IMR-90 (cell line): ENCODE measurements around the gene PODXL. TPM values are rescaled to one million over a fixed set of nuclear protein-coding genes. Genes with fewer than 3 reads are reported as not detected.

Source experiments
- ATAC-seq: fragments of 200-7000 bp; cut with Tn5 transposase; 2 replicates; pipeline ENCODE4 v1.9.1; 2020; ENCODE audit warnings: low read depth, mild to moderate bottlenecking, moderate library complexity
- BruUV-seq: library from RNA; stranded (reverse); fragments of 400-500 nt; replicated peaks from 2 replicates; lab custom pipeline; 2021; lab: Mats Ljungman, UMichigan
- CTCF ChIA-PET: fragments of 300-600 bp; formaldehyde crosslinking; extraction: SDS; loops from one replicate; lab custom pipeline; 2021; ENCODE audit warnings: antibody characterized with exemption; lab: Yijun Ruan, JAX
- POLR2A ChIA-PET: fragments of 300-600 bp; sonication (Branson Sonifier 250); formaldehyde crosslinking; loops from one replicate; lab custom pipeline; 2022; ENCODE audit warnings: antibody characterized with exemption; ENCODE audit not compliant: unreplicated experiment; lab: Charles Lee
- DNase-seq: peaks from one replicate; pipeline ENCODE4 v3.0.0; 2013
- H2AFZ ChIP-seq: replicated peaks from 2 replicates; pipeline ENCODE3; 2013; ENCODE audit warnings: low read length, mild to moderate bottlenecking; ENCODE audit not compliant: poor library complexity
- H2AK5ac ChIP-seq: 2 replicates; pipeline ENCODE4 v1.6.1; 2013; ENCODE audit warnings: low read depth, low read length, inconsistent platforms
- H2AK9ac ChIP-seq: replicated peaks from 2 replicates; pipeline ENCODE3; 2013; ENCODE audit warnings: mild to moderate bottlenecking, low read depth, low read length, moderate library complexity; ENCODE audit not compliant: poor library complexity
- H2BK120ac ChIP-seq: 2 replicates; pipeline ENCODE4 v1.6.1; 2013; ENCODE audit warnings: low read depth, low read length, inconsistent platforms
- H2BK15ac ChIP-seq: 3 replicates; pipeline ENCODE4 v1.6.1; 2013; ENCODE audit warnings: low read depth, low read length, inconsistent platforms
- H2BK20ac ChIP-seq: 2 replicates; pipeline ENCODE4 v1.6.1; 2013; ENCODE audit warnings: low read depth, mild to moderate bottlenecking, inconsistent platforms, low read length, moderate library complexity
- H2BK5ac ChIP-seq: 2 replicates; pipeline ENCODE4 v1.6.1; 2013; ENCODE audit warnings: mild to moderate bottlenecking, low read depth, low read length, inconsistent platforms; ENCODE audit not compliant: poor library complexity, severe bottlenecking
- H3K14ac ChIP-seq: replicated peaks from 2 replicates; pipeline ENCODE4 v1.6.1; 2013; ENCODE audit warnings: low read depth, low read length, inconsistent platforms
- H3K18ac ChIP-seq: 2 replicates; pipeline ENCODE4 v1.6.1; 2013; ENCODE audit warnings: low read depth, low read length, control low read depth
- H3K23ac ChIP-seq: 2 replicates; pipeline ENCODE4 v1.6.1; 2013; ENCODE audit warnings: low read depth, low read length, inconsistent platforms
- H3K27ac ChIP-seq: 2 replicates; pipeline ENCODE4 v1.5.1; 2013; ENCODE audit warnings: mild to moderate bottlenecking, control low read depth, low read length; ENCODE audit not compliant: insufficient read depth
- H3K27me3 ChIP-seq: 2 replicates; pipeline ENCODE4 v1.6.1; 2013; ENCODE audit warnings: low read length; ENCODE audit not compliant: control insufficient read depth, insufficient read depth
- H3K36me3 ChIP-seq: 2 replicates; pipeline ENCODE4 v1.6.1; 2013; ENCODE audit warnings: low read length, mixed read lengths; ENCODE audit not compliant: control insufficient read depth, insufficient read depth
- H3K4ac ChIP-seq: 2 replicates; pipeline ENCODE4 v1.6.1; 2013; ENCODE audit warnings: low read depth, low read length, inconsistent platforms
- H3K4me1 ChIP-seq: 2 replicates; pipeline ENCODE4 v1.6.1; 2013; ENCODE audit warnings: low read length, mixed read lengths; ENCODE audit not compliant: control insufficient read depth, insufficient read depth
- H3K4me2 ChIP-seq: 2 replicates; pipeline ENCODE4 v1.6.1; 2013; ENCODE audit warnings: low read depth, mild to moderate bottlenecking, control low read depth, low read length, moderate library complexity
- H3K4me3 ChIP-seq: 2 replicates; pipeline ENCODE4 v1.5.1; 2013; ENCODE audit warnings: low read depth, mild to moderate bottlenecking, control low read depth, low read length, moderate library complexity; ENCODE audit not compliant: insufficient read depth
- H3K56ac ChIP-seq: 2 replicates; pipeline ENCODE4 v1.6.1; 2013; ENCODE audit warnings: low read length, inconsistent platforms; ENCODE audit not compliant: insufficient read depth; ENCODE audit errors: extremely low read depth
- H3K79me1 ChIP-seq, 2 experiments: 2 replicates each; pipeline ENCODE4 v1.6.1; 2013; ENCODE audit warnings: low read length in 2 of 2, inconsistent platforms in 1 of 2, low read depth in 1 of 2
- H3K9ac ChIP-seq: 2 replicates; pipeline ENCODE4 v1.6.1; 2013; ENCODE audit warnings: low read depth, low read length, control low read depth
- H3K9me1 ChIP-seq: 2 replicates; pipeline ENCODE4 v1.6.1; 2013; ENCODE audit warnings: low read length, inconsistent platforms; ENCODE audit not compliant: insufficient read depth
- H3K9me3 ChIP-seq: 2 replicates; pipeline ENCODE4 v1.6.1; 2013; ENCODE audit warnings: low read length; ENCODE audit not compliant: control insufficient read depth, insufficient read depth
- H4K20me1 ChIP-seq: 2 replicates; pipeline ENCODE4 v1.6.1; 2013; ENCODE audit warnings: low read length, inconsistent platforms; ENCODE audit not compliant: insufficient read depth
- H4K5ac ChIP-seq: 2 replicates; pipeline ENCODE4 v1.6.1; 2013; ENCODE audit warnings: mild to moderate bottlenecking, low read depth, low read length, control low read depth
- H4K8ac ChIP-seq, 2 experiments: 2 replicates each; pipeline ENCODE4 v1.6.1; 2013; ENCODE audit warnings: low read depth in 2 of 2, low read length in 2 of 2, control low read depth in 1 of 2, inconsistent platforms in 1 of 2
- H4K91ac ChIP-seq: 2 replicates; pipeline ENCODE4 v1.6.1; 2013; ENCODE audit warnings: low read depth, low read length, inconsistent platforms; ENCODE audit not compliant: insufficient read depth
- BHLHE40 ChIP-seq: fragments of 150-350 bp; IDR thresholded peaks from 2 replicates; pipeline ENCODE4 v1.6.1; 2016; ENCODE audit warnings: mild to moderate bottlenecking, low read depth, low read length
- CEBPB ChIP-seq: IDR thresholded peaks from 2 replicates; pipeline ENCODE4 v1.6.1; 2012; ENCODE audit warnings: low read depth, low read length, improper control_type of control experiment
- CHD1 ChIP-seq: IDR thresholded peaks from 2 replicates; pipeline ENCODE4 v1.6.1; 2012; ENCODE audit warnings: low read depth, low read length, improper control_type of control experiment
- CTCF ChIP-seq: conservative IDR thresholded peaks from 2 replicates; pipeline ENCODE4 v1.5.1; 2012; ENCODE audit warnings: mild to moderate bottlenecking, low read depth, low read length, improper control_type of control experiment
- ELK1 ChIP-seq: fragments of 150-350 bp; IDR thresholded peaks from 2 replicates; pipeline ENCODE4 v1.6.1; 2016; ENCODE audit warnings: low read depth, mild to moderate bottlenecking, low read length, moderate library complexity, borderline replicate concordance
- FOS ChIP-seq: fragments of 150-350 bp; IDR thresholded peaks from 2 replicates; pipeline ENCODE4 v1.6.1; 2016; ENCODE audit warnings: low read depth, low read length
- MAFK ChIP-seq: IDR thresholded peaks from 2 replicates; pipeline ENCODE4 v1.6.1; 2012; ENCODE audit warnings: low read depth, low read length, improper control_type of control experiment
- MAZ ChIP-seq: IDR thresholded peaks from 2 replicates; pipeline ENCODE4 v1.6.1; 2012; ENCODE audit warnings: low read depth, mild to moderate bottlenecking, low read length, improper control_type of control experiment, moderate library complexity, borderline replicate concordance
- MXI1 ChIP-seq: IDR thresholded peaks from 2 replicates; pipeline ENCODE4 v1.6.1; 2012; ENCODE audit warnings: low read depth, mild to moderate bottlenecking, low read length, moderate library complexity, borderline replicate concordance
- NFE2L2 ChIP-seq: fragments of 150-350 bp; IDR thresholded peaks from 2 replicates; pipeline ENCODE4 v1.6.1; 2016; ENCODE audit warnings: low read depth, mild to moderate bottlenecking, low read length
- POLR2A ChIP-seq: IDR thresholded peaks from 2 replicates; pipeline ENCODE4 v1.6.1; 2012; ENCODE audit warnings: mild to moderate bottlenecking, low read depth, low read length
- RAD21 ChIP-seq: IDR thresholded peaks from 2 replicates; pipeline ENCODE4 v1.6.1; 2012; ENCODE audit warnings: low read length, improper control_type of control experiment
- RCOR1 ChIP-seq: IDR thresholded peaks from 2 replicates; pipeline ENCODE4 v1.6.1; 2012; ENCODE audit warnings: mild to moderate bottlenecking, low read length, improper control_type of control experiment; ENCODE audit not compliant: insufficient replicate concordance
- RFX5 ChIP-seq: IDR thresholded peaks from 2 replicates; pipeline ENCODE4 v1.8.0; 2012; ENCODE audit warnings: low read depth, mild to moderate bottlenecking, low read length, moderate library complexity
- SMC3 ChIP-seq: fragments of 150-350 bp; IDR thresholded peaks from 2 replicates; pipeline ENCODE4 v1.6.1; 2016; ENCODE audit warnings: low read depth, mild to moderate bottlenecking, antibody characterized with exemption, low read length, moderate library complexity
- WGBS, 2 experiments: methylation state at CpG; one replicate each; pipeline versions ENCODE4 v1.1.5 to v1.1.7; 2013; ENCODE audit warnings: missing lambda C conversion rate in 2 of 2; ENCODE audit not compliant: insufficient read length in 1 of 2; ENCODE audit errors: extremely low coverage in 2 of 2; 5-methylcytosine and 5-hydroxymethylcytosine counted together
- dilution Hi-C: fragments of 300-500 bp; cut with HindIII; formaldehyde crosslinking; loops from one replicate; pipeline ENCODE4 v1.14.3; 2018; ENCODE audit warnings: low sequenced_read_pairs; ENCODE audit not compliant: unreplicated experiment
- in situ Hi-C: fragments of 300-500 bp; cut with MboI; formaldehyde crosslinking; loops from 3 replicates; pipeline ENCODE4 v1.14.3; 2019; ENCODE audit warnings: low sequenced_read_pairs, inconsistent platforms, mixed read lengths
- intact Hi-C: fragments of 100-400 bp; cut with micrococcal nuclease; formaldehyde crosslinking; loops from 2 replicates; pipeline ENCODE4 v1.10.0; 2022
- polyA plus RNA-seq, 3 experiments: library from polyadenylated mRNA; depleted of rRNA; stranded (reverse); fragments of >200 nt; gene quantifications; 2 replicates each; pipeline ENCODE4 v1.2.3, GENCODE V29; 2012; ENCODE audit warnings: low replicate concordance in 1 of 3
- total RNA-seq: library from RNA; depleted of rRNA; stranded (reverse); fragments of >200 nt; gene quantifications from 2 replicates; pipeline ENCODE4 v1.2.3, GENCODE V29; 2012
- TF ChIP-seq, protein P1 (sequence below): fragments of 150-350 bp; IDR thresholded peaks from 2 replicates; pipeline ENCODE4 v1.6.1; 2017; ENCODE audit warnings: mild to moderate bottlenecking, antibody characterized with exemption, low read length, low read depth

PODXL gene
- total and polyA plus RNA-seq, 2 of the 4 experiments (the other 2 are of a cell fraction), result 1.3 to 3.8 TPM

GRCh38 chr7:131455001-131455400, 101.4 kb downstream of the PODXL start:
- Histone ChIP-seq H4K8ac (no peak overlapping the region), H3K79me1 (peaks cover 6% of the 10 kb centered on the region in 2 experiments; a peak in 2 of 4 replicates), H3K56ac (no peak overlapping the region), H3K18ac (no peak overlapping the region), H2BK5ac (no peak overlapping the region), H2BK20ac (no peak overlapping the region), H3K27me3 (no peaks in the 10 kb centered on the region), H3K9me1 (0 out of 2 replicates have a peak, but pooled peaks cover under 1% of the 10 kb centered on the region), H3K4ac (no peak overlapping the region), H4K5ac (no peak overlapping the region), H3K27ac (no peak overlapping the region), H2BK15ac (no peak overlapping the region), H3K14ac (no peak overlapping the region), H3K36me3 (no peaks in the 10 kb centered on the region; the same call in 1 of the 2 replicates), H3K4me3 (no peak overlapping the region), H3K9me3 (no peaks in the 10 kb centered on the region), H3K9ac (no peak overlapping the region), H3K4me2 (no peak overlapping the region), H2AFZ (no peak overlapping the region), H2BK120ac (no peak overlapping the region), H2AK9ac (no peak overlapping the region), H3K4me1 (no peaks in the 10 kb centered on the region), H2AK5ac (no peak overlapping the region), H4K20me1 (no peaks in the 10 kb centered on the region), H3K23ac (no peak overlapping the region), H4K91ac (no peak overlapping the region)
- in situ Hi-C loops, result no loop called here
- no peak for TF ChIP-seq RCOR1
- TF ChIP-seq FOS, result no peak
- TF ChIP-seq MXI1, result no peak
- no peak for TF ChIP-seq MAZ
- TF ChIP-seq SMC3, result no peak
- no peak for TF ChIP-seq NFE2L2
- TF ChIP-seq MAFK, result no peak
- TF ChIP-seq CHD1, result no peak
- no peak for TF ChIP-seq ELK1
- TF ChIP-seq POLR2A, result no peak
- TF ChIP-seq CEBPB, result no peak
- TF ChIP-seq BHLHE40, result no peak
- TF ChIP-seq RAD21, result no peak
- no peak for TF ChIP-seq CTCF
- TF ChIP-seq RFX5, result no peak
- TF ChIP-seq, protein P1, sequence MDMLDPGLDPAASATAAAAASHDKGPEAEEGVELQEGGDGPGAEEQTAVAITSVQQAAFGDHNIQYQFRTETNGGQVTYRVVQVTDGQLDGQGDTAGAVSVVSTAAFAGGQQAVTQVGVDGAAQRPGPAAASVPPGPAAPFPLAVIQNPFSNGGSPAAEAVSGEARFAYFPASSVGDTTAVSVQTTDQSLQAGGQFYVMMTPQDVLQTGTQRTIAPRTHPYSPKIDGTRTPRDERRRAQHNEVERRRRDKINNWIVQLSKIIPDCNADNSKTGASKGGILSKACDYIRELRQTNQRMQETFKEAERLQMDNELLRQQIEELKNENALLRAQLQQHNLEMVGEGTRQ, result no peak
- intact Hi-C loops, result no loop called here
- ATAC-seq (no peak), DNase-seq (no peak)
- no TSS peak for BruUV-seq
- dilution Hi-C loops, result no loop called here
- WGBS, 2 experiments, result no CpG with 5 or more reads among the region's 2 CpGs
- POLR2A ChIA-PET, result no interaction called here
- CTCF ChIA-PET, result interaction anchor here (1.0 to 1.4 kb wide), 2 partner anchors 11 to 30 kb away, joined by 3 read pairs; no protein-coding TSS in a partner anchor
